8988T (cell line): ENCODE data around the gene NTRK3.
A peak's percentile ranks its signal among the peaks of the same experiment; 100 is the strongest.

ENCODE experiments used
- DNase-seq: peaks from one replicate; pipeline ENCODE4 v3.0.0; 2011

Gene NTRK3

DNA sequence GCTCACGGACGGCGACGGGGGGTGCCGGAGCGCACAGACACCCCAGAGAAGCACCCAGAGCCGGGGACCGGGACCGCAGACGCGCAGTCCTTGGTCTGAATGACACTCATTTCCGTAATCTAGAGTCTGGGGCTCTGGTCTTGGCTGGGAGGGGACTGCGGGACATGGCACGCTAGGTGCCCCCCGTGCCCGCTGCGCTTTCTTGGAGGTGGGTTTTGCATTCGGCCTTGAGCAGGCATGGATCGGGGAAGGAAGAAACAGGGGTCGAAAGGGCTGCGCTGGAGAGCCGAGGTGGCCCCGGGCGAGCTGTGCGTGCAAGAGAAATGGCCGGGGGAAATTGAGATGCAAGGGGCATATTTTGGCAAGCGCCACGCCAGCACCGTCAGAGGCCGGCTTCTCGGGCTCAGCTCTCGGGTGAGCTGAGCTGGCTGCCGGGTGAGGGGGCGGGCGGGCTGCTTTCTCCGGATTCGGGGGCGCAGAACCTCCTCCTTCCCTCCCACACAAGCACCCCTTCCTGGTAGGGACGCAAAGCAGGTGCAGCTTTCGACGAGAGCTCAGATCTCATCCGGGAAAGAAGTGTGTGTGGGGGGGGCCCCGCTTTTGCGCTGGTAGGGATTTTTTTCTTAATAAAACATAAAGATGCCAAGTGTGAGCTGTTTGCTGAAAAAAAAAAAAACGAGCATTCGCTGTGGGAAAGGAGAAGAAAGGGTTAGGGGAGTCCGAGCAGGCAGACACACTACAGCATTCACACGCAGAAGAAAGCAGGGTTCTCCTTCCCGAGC, 963 bp upstream of the NTRK3 start:
- no peak for DNase-seq

DNA sequence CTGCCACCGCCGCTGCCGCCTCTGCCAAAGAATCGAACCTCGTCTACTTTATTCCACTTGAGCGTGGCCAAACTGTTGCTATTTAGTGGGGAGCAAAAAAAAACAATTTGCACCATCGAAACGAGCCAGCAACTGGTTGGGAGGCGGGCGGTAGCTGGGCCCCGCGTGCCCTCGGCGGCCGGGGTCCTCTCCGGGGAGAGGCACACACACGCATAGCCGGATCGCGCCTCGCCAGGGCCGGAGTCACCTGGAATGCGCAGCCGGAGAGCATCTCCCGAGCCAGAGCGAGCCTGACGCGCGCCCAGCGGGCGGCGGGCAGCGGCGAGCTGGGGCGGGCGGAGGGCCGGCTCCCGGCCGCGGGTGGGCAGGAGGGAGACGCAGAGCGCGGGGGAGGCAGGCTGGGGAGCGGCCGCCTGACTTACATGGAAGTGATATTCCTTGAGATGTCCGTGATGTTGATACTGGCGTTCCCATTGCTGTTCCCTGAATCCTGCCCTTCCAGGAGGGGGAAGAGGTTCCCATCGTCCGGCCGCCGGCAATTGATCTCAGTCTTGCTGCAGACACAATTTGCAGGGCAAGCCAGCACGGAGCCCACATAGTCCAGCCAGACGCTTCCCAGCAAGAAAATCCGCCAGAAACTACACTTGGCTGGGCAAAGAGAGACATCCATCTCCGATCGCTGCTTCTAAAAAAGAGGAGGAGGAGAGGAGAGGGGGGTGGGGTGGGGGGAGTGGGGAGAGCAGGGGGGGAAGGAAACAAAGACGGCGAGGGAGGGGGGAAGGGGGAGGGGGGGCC, 858 bp downstream of the NTRK3 start:
- DNase-seq = no peak

DNA sequence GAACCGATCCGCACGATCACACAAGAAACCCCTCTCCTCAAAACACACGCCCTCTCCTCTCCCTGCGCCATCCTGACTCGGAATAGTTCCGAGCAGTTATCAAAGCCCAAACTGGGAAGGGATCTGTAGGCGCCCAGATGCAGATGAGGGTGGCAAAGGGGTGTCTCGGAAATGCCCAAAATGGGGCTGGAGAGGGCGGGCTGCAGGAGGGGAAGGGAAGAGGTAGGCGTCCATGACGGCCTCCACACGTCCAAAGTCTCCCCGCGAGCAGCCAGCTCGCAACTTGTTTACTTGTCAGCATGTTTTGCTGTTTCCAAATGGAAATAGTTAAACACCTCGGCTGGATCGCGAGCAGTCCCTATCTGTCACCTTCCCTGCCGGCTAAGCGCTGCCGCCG, 1.5 kb downstream of the NTRK3 start:
- DNase-seq = no peak

DNA sequence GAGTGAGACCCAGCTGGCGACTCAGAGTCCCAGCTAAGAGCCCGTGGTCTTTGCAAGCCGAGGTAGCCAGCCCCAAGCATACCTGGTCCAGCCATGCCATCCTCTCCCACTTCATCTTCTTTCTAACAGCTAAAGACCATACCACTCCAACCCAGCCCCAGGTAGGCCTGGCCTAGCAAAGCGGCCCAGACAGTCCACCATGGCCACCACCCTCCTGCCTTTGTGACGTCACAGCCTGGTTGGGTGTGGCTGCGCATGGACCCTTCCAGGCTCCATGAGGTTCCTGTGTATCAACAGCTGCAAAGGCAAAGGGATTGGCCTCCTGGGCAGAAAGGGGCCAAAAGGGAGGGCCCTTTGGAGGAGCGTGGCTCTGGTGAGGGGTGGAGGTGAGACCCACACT, 4.1 kb downstream of the NTRK3 start:
- DNase-seq = no peak

DNA sequence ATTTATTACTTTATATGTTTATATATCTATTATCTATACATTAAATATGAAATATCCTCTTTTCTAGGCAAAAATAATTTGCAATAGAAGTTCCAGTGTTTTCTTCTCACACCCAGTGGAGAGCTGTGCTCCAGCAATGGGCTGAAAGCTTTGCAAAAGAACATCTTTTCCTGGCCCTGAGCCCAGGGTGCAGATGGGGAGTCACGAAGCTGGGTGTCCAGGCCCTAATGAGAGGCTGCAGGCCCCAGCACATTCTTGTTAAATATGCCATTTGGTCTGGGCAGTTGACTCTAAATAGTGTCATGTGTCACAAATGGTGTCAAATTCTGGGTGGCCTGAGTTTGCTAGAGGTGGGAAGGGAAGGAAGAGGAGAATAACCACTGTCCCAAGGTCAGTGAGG, 5.7 kb downstream of the NTRK3 start:
- DNase-seq = no peak

DNA sequence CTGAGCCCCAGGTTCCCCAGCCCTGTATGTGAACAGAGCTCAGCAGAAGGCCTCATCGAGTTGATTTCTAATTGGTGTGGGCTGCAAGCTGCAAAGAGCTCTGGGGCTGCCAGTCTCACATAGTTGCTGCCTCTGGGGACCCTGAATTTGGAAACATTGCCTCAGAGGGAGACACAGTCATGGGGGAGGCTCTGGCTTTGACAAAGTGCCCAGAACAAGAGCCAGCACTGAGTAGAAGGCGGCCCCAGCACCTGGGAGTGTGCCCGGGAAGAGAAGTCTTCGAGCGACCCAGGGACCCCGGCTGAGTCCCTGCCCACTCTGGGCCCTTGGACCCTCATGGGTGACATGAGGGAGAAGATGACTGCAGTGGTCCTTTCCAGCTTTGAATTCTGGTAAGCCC, 7.3 kb downstream of the NTRK3 start:
- no peak for DNase-seq

DNA sequence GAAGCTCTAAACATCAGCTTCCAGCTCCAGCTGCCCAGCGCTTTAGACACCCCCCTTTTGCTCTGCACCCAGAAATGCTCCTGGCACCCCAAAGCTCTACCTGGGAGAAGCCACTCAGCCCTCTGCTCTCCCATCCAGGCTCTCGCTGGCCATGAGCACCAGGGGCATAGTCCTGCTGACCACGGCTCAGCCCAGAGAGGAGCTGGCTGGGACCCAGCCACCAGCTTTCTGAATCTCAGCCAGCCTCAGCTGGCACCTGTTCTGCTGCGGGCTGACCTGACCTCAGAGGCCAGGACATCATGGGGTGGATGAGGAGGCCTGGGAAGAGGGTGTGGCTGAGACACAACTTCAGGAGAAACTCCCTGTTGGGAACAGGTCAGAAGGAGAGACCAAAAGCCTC, 8.6 kb downstream of the NTRK3 start:
- DNase-seq = no peak

DNA sequence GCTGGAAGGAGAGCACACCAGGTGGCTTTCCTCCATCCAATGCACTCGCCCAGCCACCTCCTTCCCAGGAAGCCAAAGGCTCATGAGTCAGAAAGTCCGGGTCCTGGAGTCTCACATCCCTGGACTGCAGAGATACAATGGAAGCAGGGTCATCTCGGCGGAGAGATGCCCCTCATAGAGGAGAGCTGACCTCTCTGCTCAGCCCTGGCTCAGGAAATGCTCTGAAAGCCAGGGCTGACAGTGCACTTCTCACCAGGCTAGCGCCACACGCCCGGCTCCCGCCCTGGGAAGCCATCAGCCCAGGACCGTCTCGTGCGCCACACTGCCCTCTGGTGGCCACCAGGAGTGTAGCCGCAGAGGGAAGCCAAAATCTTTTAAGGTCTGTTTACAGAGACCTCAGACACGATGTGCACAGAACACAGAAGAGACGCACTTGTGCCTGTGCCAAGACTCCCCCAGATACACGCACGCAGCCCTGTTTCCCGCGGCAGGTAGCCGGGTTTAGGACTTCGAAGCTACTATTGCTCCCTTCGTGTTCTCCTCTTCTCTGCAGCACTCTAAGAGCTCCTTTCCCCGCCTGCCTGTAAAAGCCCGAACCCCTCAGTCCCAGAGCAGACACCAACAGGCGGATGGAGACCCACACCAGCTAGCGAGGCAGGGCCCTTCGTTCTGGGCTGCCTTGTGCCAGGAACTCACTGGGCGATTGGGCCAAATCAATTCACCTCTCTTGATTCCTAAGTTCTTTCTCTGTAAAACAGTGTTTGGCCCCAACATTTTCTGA, 9.7 kb downstream of the NTRK3 start:
- DNase-seq = peak; percentile 64

DNA sequence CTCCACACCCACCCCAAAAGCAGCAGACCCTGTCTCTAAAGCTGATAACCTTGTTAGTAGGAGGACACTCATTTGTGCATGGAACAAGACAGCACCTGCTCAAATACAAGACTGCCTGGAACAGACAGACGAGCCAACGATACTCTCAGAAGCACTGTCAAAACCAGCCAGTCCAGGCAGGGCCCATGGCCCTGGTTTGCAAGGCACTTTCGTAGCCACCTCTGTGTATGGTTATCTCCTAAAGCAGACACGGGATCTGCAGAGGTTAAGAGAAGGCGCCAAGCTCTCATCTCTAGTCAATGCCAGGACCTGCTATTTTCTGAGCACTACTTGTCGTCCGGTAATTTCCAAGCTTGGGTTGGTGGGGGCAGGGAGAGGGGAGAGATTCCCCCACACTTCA, 10.5 kb downstream of the NTRK3 start:
- no peak for DNase-seq

DNA sequence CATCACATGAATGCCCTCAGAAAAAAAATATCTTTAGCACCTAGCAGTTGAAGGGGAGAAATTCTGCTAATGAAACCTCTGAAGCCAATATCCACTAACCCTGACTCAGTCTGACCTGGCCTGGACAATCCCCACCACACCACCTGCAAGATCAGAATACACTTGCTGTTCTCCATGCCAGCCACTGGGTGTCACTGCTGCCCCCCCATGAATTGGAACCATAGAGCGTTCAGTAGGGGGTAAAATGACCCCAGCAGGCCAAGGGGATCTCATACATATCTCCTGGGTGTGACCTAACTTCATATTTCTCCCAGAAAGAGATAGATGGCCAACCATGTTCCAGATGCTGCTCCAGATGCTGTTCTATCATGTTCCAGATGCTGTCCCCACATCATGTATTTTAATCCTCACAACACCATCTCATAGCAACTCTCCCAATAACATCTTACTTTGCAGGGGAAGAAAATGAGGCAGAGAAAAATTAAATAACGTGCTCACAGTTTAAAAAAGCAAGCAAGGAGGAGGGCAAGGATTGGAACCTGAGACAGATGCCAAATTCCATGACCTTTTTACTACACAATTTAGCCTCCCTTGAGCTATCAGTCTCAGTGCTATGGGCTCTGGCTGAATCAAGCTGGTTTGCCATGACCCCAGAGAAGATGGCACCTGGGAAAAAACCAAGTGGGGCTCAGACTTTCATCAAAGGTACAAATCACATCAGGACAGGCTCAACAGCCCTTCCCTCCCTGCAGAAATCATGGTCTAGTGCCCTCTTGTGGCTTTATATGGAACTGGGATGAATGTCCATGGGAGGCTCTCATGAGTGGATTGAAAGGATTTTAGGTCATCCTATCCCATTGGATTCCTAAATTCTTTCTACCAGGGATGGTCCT, 12.4 kb downstream of the NTRK3 start:
- no peak for DNase-seq

DNA sequence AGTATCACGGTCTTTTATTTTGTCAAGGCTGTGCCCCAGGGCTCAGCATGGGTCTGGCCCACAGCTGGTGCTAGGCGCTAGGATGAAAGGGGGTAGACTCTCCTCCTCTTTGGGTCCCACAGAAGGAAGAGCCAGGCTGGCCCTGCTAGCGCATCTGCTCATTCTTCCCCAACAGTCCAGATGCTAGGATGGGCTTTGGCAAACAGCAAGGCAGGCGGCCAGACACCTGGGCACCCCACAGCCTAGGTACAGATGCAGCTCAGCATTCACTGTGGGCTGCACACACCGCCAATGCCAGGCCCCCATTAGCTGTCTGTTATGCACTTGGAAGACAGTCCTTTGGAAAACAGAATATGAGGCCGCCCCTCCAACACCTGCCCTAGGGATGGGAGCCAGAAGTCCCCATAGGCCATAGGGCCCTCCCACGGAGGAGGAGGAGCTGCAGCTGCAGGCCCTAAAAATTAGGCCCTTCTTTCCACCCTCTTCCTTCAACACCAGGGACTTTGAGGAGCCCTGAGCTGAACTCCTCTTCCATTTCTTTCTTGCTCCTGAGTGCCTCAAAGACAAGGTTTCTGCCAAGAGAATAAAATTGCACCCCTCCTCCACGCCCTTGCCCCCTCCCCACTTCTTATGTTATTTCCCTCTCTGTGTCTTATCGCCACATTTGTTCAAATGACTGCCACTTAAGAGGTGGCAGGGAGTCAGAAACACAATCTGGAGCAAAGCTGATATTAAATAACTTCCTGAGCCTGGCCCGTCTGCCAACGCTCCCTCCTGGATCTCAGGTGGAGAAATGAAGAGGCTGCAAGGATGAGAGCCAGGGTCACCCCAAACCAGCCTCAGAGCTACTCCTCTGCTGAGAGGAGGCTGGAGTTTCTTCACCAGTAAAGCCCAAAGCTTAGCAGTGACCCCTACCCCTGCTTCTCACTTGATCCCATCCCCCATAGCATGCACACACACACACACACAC, 13.7 kb downstream of the NTRK3 start:
- DNase-seq = no peak

DNA sequence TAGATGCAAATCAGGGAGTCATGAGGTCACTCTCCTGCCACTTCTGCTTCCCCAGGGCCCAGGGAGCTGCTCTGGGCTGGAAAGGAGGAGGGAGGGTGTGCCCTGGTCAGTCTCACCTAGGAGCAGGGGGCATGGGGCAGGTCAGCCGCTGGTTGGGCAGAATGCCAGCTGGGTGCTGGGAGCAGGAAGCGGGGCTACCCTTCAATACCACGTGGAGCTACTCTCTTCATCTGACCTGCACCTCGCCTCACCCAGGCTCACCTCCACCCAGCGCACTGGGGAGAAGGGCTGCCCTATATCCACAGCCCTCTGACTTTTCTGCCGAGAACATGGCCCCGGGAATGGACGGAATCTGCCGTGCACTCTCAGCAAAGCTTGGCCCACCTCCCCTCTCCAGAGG, 15.1 kb downstream of the NTRK3 start:
- DNase-seq = no peak

DNA sequence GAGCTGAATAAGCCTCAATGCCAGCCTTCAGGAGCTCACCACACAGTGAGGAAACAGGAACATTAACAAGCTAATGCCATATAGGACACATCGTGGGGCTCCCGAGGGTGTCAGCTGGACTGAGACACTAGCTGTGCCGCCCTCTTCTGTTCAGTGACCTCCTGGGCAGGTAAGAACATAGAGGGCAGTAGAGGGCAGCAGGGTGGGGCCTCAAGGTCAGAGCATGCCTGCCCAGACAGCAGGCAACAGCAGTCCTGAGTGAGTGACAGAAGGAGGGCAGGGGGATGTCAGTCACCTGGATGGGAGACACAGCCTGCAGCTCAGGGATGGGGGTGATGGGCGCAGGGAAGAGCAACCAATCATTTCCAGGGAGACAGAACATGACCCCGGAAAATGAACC, 15.5 kb downstream of the NTRK3 start:
- DNase-seq = no peak

DNA sequence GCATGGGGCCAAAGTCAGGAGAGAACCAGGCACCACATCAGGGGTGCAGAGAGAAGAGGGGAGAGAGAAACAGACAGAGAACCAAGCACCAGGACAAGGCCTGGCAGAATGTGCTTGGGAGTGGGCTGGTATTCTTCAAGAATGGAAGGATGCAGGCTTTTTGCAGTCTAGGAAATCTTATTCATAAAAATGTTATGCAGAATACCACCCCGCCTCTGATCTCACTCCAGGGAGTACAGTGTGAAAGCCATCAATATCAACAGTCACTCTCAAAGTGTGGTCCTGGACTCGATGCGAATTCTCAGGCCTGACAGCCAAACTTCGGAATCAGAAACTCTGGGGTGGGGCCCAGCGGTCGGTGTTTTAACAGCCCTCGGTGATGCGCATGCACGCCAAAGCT, 16.9 kb downstream of the NTRK3 start:
- no peak for DNase-seq

DNA sequence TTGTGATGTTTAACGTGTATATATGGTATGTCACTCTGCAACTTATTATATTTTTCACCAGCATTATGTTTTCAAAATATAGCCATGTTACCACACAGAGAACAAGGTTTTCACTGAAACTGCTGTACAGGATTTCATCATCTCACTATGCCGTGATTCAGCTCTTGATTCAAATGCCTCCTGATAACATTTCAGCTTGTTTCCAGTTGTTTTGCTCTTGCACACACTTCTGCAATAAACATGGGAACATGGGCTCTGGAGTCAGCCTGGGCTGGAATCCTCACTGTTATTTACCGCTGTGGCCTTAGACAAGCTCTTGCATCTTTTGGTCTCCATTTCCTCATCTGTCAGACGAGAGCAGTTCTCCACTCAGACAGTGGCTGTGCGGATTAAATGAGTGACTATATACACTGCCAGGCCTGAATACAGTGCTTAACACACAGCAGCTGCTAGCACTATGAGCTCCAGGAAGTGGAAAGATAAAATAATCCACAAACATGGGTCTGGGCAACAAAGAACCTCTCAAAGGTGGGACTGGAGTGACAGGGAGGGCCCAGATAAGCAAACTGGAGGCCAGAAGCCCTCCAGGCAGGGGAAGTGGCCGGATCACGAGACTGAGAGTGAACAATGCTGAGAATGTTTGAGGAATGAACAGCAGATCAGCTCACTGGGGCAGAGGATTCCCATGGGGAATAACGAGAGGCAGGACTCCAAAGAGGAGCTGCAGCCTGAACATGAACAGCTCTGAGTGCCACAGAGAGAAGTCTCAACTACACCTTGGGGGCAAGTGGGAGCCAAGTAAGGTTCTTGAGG, 17.7 kb downstream of the NTRK3 start:
- no peak for DNase-seq

DNA sequence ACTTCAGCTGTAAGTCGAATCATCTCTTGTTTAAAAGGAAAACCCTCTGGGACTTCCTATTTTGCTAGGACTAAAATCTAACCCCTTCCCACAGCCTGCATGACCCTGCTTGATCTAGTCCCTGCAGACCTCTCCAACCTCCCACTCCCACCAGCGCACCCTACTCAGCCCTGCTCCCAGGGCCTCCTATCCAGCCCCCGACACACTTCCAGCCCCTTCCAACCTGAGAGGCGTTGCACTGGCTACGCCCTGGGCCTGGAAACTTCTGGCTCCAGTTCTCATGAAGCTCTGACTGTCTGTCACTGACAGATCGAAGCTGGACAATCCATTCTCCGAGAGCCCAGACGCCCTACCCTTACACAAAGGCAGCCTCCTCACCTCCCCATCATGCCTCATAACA, 21.8 kb downstream of the NTRK3 start:
- no peak for DNase-seq

DNA sequence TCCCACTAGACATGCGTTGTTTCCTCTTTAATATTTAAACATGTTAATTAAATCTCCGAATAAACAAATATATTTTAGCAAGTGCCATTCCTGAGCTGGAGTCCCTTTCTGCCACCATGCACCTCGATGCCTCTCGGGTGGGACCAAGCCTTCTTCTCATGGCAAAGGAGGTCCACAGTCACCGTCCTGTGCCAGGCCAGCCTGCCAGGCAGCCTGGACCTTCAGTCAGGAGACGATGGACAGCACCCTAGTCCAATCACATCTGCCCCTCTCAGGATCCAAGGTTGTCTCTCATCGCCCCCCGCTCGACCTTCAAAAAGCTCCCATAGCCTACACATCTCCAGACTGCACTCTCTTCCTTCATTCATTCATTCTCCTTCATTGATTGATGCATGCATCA, 22.6 kb downstream of the NTRK3 start:
- DNase-seq = no peak

DNA sequence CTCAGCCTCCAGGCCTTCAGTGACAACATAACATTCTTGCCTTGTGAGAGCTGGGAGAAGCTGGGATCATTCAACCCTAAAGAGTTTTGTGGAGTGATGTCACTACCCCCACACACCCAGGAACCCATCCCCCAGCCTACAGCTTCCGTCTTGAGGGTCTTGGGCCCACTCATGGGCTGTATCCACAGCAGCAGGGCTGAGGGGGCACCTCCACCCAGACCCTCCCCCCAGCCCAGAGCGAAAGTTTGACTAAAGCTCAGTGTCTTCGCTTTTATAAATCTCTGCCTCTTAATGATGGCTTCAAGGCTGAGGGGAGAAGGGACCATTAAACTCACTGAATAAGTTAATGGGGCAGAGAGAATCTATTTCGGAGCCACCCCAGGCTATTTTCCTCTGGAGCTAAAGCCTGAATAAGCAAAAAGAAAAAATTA, 23.8 kb downstream of the NTRK3 start:
- no peak for DNase-seq

DNA sequence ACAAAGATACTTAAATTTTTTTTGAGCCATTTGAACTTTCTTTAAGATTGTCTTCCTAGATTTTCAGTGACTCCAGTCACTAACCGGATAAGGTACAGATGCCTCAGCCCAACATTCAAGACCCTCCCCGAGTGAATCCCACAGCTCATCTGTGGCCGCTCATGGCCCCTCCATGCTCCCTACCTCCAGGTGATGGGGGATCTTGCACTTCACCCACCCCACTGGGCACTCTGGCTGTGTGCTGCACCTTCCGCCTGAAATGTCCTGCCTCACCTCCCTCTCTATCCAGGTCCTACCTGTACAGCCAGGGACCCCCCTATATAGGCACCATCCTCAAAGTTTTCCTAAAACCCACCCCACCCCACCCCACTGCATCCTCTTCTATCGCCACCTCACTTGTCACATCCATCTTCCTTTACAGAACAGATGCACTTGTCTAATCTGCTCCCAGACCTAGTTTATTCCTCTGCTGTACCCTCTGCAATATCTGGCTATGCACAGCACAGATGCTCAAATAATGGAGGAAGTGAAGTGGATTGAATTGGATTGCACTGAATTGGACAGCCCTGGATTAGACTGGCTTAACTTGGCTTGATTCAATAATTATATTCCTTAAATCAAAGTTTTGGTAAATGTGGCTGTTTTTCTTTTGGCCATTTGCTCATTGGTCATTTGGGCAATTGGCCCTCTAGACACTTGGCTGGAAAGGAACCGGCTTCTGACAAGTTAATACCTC, 24.5 kb downstream of the NTRK3 start:
- DNase-seq = no peak

DNA sequence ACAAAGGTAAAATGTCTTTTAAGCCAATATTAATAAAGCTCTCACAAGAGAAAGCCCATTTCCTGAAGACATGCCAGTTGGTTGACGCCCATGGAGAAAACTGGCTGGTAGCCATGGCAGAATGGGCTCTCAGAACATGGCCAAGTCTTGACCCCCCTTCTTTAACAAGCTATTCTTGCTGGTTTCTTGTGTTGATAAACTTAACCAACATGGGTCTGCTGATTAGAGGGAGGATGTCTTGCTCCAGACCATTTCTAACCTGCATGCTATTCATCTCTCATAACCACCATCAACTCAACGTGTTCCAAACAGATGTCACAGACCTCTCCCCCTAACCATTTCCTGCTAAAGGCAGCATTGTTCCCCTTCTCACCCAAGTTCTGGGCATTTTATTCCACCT, 25.7 kb downstream of the NTRK3 start:
- DNase-seq = no peak
